BLaER1 treated with 17β-estradiol and CSF1 and Interleukin-3, amounts not matched to agents 10 nM and 100 nM (cell line): ENCODE measurements around the gene GDF2.

Experiments used
- H3K27ac ChIP-seq, 11 experiments: shearing (Covaris generic); formaldehyde crosslinking; 2 replicates each; pipeline ENCODE4 v1.8.1; 2022
- H3K27me3 ChIP-seq, 11 experiments: shearing (Covaris generic); formaldehyde crosslinking; 2 replicates each; pipeline ENCODE4 v1.8.1; 2022
- H3K36me3 ChIP-seq, 11 experiments: shearing (Covaris generic); formaldehyde crosslinking; 2 replicates each; pipeline ENCODE4 v1.8.1; 2022
- H3K4me1 ChIP-seq, 10 experiments: shearing (Covaris generic); formaldehyde crosslinking; 2 replicates each; pipeline ENCODE4 v1.8.1; 2022
- H3K4me2 ChIP-seq, 11 experiments: shearing (Covaris generic); formaldehyde crosslinking; 2 replicates each; pipeline ENCODE4 v1.8.1; 2022
- H3K4me3 ChIP-seq, 10 experiments: shearing (Covaris generic); formaldehyde crosslinking; 2 replicates each; pipeline ENCODE4 v1.8.1; 2022
- H3K9ac ChIP-seq, 11 experiments: shearing (Covaris generic); formaldehyde crosslinking; 2 replicates each; pipeline ENCODE4 v1.8.1; 2022
- H3K9me3 ChIP-seq, 11 experiments: shearing (Covaris generic); formaldehyde crosslinking; replicated peaks in 1 of 11; 2 replicates each; pipeline ENCODE4 v1.8.1; 2022
- H4K20me1 ChIP-seq, 11 experiments: shearing (Covaris generic); formaldehyde crosslinking; 2 replicates each; pipeline ENCODE4 v1.8.1; 2022
- Cebpa-rat ChIP-seq, 11 experiments: shearing (Covaris generic); IDR thresholded peaks; 2 replicates each; pipeline ENCODE4 v1.8.1; 2022

Gene GDF2

GRCh38 chr10:47303866-47304265 lies 18.4 kb upstream of the GDF2 start:
- peaks cover 28 to 38% (median 31%) of the 10 kb centered on the region in 11 experiments for H3K27me3 ChIP-seq

GRCh38 chr10:47305566-47305965 lies 16.7 kb upstream of the GDF2 start:
- Histone ChIP-seq H4K20me1 (no peaks in the 10 kb centered on the region; a peak in 1 of 22 replicates), H3K36me3 (no peaks in the 10 kb centered on the region), H3K4me3 (no peak overlapping the region), H3K9me3 (peaks cover 0 to under 1% (median 0%) of the 10 kb centered on the region in 11 experiments; a peak in 2 of 22 replicates), H3K27me3 (peaks cover 11 to 21% (median 14%) of the 10 kb centered on the region in 11 experiments), H3K4me2 (peak overlapping the region in 2 of 11 experiments; percentile 29 to 45; a peak in 1 of 22 replicates), H3K9ac (no peak overlapping the region), H3K4me1 (peaks cover 0 to 20% (median 14%) of the 10 kb centered on the region in 10 experiments; a peak in 13 of 20 replicates), H3K27ac (no peak overlapping the region)
- no peak for TF ChIP-seq Cebpa-rat (IDR thresholded peaks at IDR 0.05)

More at GRCh38 chr10:47303866-47304265, 18.4 kb upstream of the GDF2 start:
- no peaks in the 10 kb centered on the region; a peak in 1 of 22 replicates for H4K20me1 ChIP-seq
- no peak for TF ChIP-seq Cebpa-rat (IDR thresholded peaks at IDR 0.05)
- H3K36me3 ChIP-seq: no peaks in the 10 kb centered on the region
- peaks cover 0 to 4% (median 0%) of the 10 kb centered on the region in 11 experiments; a peak in 4 of 22 replicates for H3K9me3 ChIP-seq
- no peak overlapping the region for H3K4me3 ChIP-seq
- no peak overlapping the region for H3K27ac ChIP-seq
- H3K4me1 ChIP-seq: peaks cover 0 to 20% (median 14%) of the 10 kb centered on the region in 10 experiments; a peak in 13 of 20 replicates
- no peak overlapping the region for H3K9ac ChIP-seq
- no peak overlapping the region for H3K4me2 ChIP-seq

- Histone ChIP-seq H3K9ac (no peak overlapping the region), H3K36me3 (no peaks in the 10 kb centered on the region), H3K4me2 (peak overlapping the region in 8 of 11 experiments; percentile 24 to 60 (median 41); a peak in 15 of 22 replicates), H4K20me1 (no peaks in the 10 kb centered on the region; a peak in 1 of 22 replicates), H3K9me3 (no peaks in the 10 kb centered on the region), H3K4me1 (peaks cover 0 to 28% (median 22%) of the 10 kb centered on the region in 10 experiments; a peak in 17 of 20 replicates), H3K27me3 (peaks cover under 1 to 10% (median 3%) of the 10 kb centered on the region in 11 experiments; a peak in 16 of 22 replicates), H3K27ac (no peak overlapping the region), H3K4me3 (no peak overlapping the region)
- TF ChIP-seq Cebpa-rat (IDR thresholded peaks at IDR 0.05): no peak
These were observed 15.7 kb upstream of the GDF2 start for GRCh38 chr10:47306387-47307210.

- H3K4me2 ChIP-seq: peak overlapping the region in 4 of 11 experiments; percentile 24 to 45 (median 37); a peak in 4 of 22 replicates
- no peaks in the 10 kb centered on the region; a peak in 1 of 22 replicates for H4K20me1 ChIP-seq
- no peak overlapping the region for H3K4me3 ChIP-seq
- H3K27ac ChIP-seq: no peak overlapping the region
- TF ChIP-seq Cebpa-rat (IDR thresholded peaks at IDR 0.05): no peak
- H3K36me3 ChIP-seq: no peaks in the 10 kb centered on the region
- no peaks in the 10 kb centered on the region for H3K9me3 ChIP-seq
- peaks cover 0 to 35% (median 28%) of the 10 kb centered on the region in 10 experiments; a peak in 17 of 20 replicates for H3K4me1 ChIP-seq
- 0 out of 22 replicates have a peak, but pooled peaks cover 0 to 3% (median 0%) of the 10 kb centered on the region in 11 experiments for H3K27me3 ChIP-seq
- no peak overlapping the region for H3K9ac ChIP-seq
These were observed 14.9 kb upstream of the GDF2 start for GRCh38 chr10:47307381-47307780.

- no peaks in the 10 kb centered on the region for H3K27me3 ChIP-seq
- H3K4me3 ChIP-seq: no peak overlapping the region
- no peak overlapping the region for H3K9ac ChIP-seq
- H3K36me3 ChIP-seq: no peaks in the 10 kb centered on the region
- H3K9me3 ChIP-seq: no peaks in the 10 kb centered on the region
- no peak overlapping the region for H3K4me2 ChIP-seq
- no peaks in the 10 kb centered on the region; a peak in 1 of 22 replicates for H4K20me1 ChIP-seq
- peaks cover 0 to 37% (median 29%) of the 10 kb centered on the region in 10 experiments; a peak in 17 of 20 replicates for H3K4me1 ChIP-seq
- no peak for TF ChIP-seq Cebpa-rat (IDR thresholded peaks at IDR 0.05)
- no peak overlapping the region for H3K27ac ChIP-seq
These were observed 13.5 kb upstream of the GDF2 start for GRCh38 chr10:47308775-47309174.

- Histone ChIP-seq H3K27me3 (no peaks in the 10 kb centered on the region), H3K4me3 (no peak overlapping the region), H3K9ac (no peak overlapping the region), H3K27ac (no peak overlapping the region), H3K9me3 (no peaks in the 10 kb centered on the region), H3K4me2 (no peak overlapping the region), H3K36me3 (no peaks in the 10 kb centered on the region), H3K4me1 (peaks cover 0 to 37% (median 29%) of the 10 kb centered on the region in 10 experiments; a peak in 17 of 20 replicates), H4K20me1 (no peaks in the 10 kb centered on the region; a peak in 1 of 22 replicates)
- no peak for TF ChIP-seq Cebpa-rat (IDR thresholded peaks at IDR 0.05)
These were observed 12.7 kb upstream of the GDF2 start for GRCh38 chr10:47309408-47310089.

- no peak overlapping the region for H3K4me2 ChIP-seq
- peaks cover 0 to 37% (median 29%) of the 10 kb centered on the region in 10 experiments; a peak in 17 of 20 replicates for H3K4me1 ChIP-seq
- H3K27me3 ChIP-seq: no peaks in the 10 kb centered on the region
- H3K27ac ChIP-seq: no peak overlapping the region
- no peak overlapping the region for H3K4me3 ChIP-seq
- H4K20me1 ChIP-seq: no peaks in the 10 kb centered on the region; a peak in 1 of 22 replicates
- H3K9me3 ChIP-seq: no peaks in the 10 kb centered on the region
- H3K9ac ChIP-seq: no peak overlapping the region
- no peaks in the 10 kb centered on the region for H3K36me3 ChIP-seq
- no peak for TF ChIP-seq Cebpa-rat (IDR thresholded peaks at IDR 0.05)
These were observed 12.2 kb upstream of the GDF2 start for GRCh38 chr10:47310090-47310505.

- no peak for TF ChIP-seq Cebpa-rat (IDR thresholded peaks at IDR 0.05)
- H3K9ac ChIP-seq: peak overlapping the region in 4 of 11 experiments; percentile 5 to 51 (median 16); a peak in 3 of 22 replicates
- no peaks in the 10 kb centered on the region for H3K36me3 ChIP-seq
- peaks cover 0 to 29% (median 23%) of the 10 kb centered on the region in 10 experiments; a peak in 17 of 20 replicates for H3K4me1 ChIP-seq
- H3K9me3 ChIP-seq: no peaks in the 10 kb centered on the region
- H3K4me2 ChIP-seq: peak overlapping the region in 10 of 11 experiments; percentile 0 to 65 (median 52); a peak in 19 of 22 replicates
- no peaks in the 10 kb centered on the region for H3K27me3 ChIP-seq
- no peaks in the 10 kb centered on the region; a peak in 1 of 22 replicates for H4K20me1 ChIP-seq
- no peak overlapping the region for H3K4me3 ChIP-seq
- peak overlapping the region in 3 of 11 experiments; percentile 11 to 40 (median 34); a peak in 4 of 22 replicates for H3K27ac ChIP-seq
These were observed 10.9 kb upstream of the GDF2 start for GRCh38 chr10:47311193-47311931.
